Peyer's patch (tissue), 4 donors: ENCODE results near the gene SUPT5H. TPM values are rescaled to one million over a fixed set of nuclear protein-coding genes. Genes with fewer than 3 reads are reported as not detected.
A peak's percentile ranks its signal among the peaks of the same experiment; 100 is the strongest.
"Not testable (repeated sequence)": the region's sequence is repeated elsewhere in the genome, so short reads cannot be mapped to it uniquely, and the experiment has no call there.

Experiments used
- DNase-seq, 3 donors: peaks; one replicate each; pipeline ENCODE4 v3.0.0-alpha.2; 2017 to 2019
- H3K27ac ChIP-seq, 4 donors: fragments of 200-600 bp; sonication (generic); one replicate each; pipeline ENCODE4 v1.5.1; 2016 to 2019
- H3K27me3 ChIP-seq, 2 donors: fragments of 200-600 bp; sonication (generic); one replicate each; pipeline ENCODE4 v1.5.1; 2019
- H3K36me3 ChIP-seq, 3 donors: fragments of 200-600 bp; sonication (generic); one replicate each; pipeline ENCODE4 v1.5.1; 2016 to 2019
- H3K4me1 ChIP-seq, 4 donors: fragments of 200-600 bp; sonication (generic); one replicate each; pipeline ENCODE4 v1.5.1; 2016 to 2019
- H3K4me3 ChIP-seq, 4 donors: fragments of 200-600 bp; sonication (generic); 1 replicate in 3 of 4; 2 replicates in 1 of 4; pipeline ENCODE4 v1.5.1; 2016 to 2019; ENCODE audit warnings: mild to moderate bottlenecking in 1 of 4
- H3K9me3 ChIP-seq, 4 donors: fragments of 200-600 bp; sonication (generic); one replicate each; pipeline ENCODE4 v1.5.1; 2016 to 2019; ENCODE audit warnings: mild to moderate bottlenecking in 1 of 4
- CTCF ChIP-seq, 6 experiments: fragments of 450-650 bp in 4 of 6; fragments of 200-600 bp in 2 of 6; sonication (generic) in 1 of 6; IDR thresholded peaks; one replicate each; pipeline ENCODE4 v1.5.1; 2017 to 2019; ENCODE audit warnings: antibody characterized with exemption in 6 of 6, mild to moderate bottlenecking in 3 of 6, moderate library complexity in 1 of 6
- POLR2A ChIP-seq, 2 donors: fragments of 450-650 bp; IDR thresholded peaks; one replicate each; pipeline ENCODE4 v1.5.1; 2017; ENCODE audit warnings: antibody characterized with exemption in 2 of 2, mild to moderate bottlenecking in 2 of 2, moderate library complexity in 2 of 2
- total RNA-seq, 4 donors: library from RNA; depleted of rRNA; stranded (reverse); fragments of >200 nt; gene quantifications; one replicate each; pipeline ENCODE4 v1.1.0, GENCODE V29; 2016

Gene SUPT5H
- total RNA-seq, 4 donors from 2014 or later = 98.4 to 173 (median 160) TPM

DNA sequence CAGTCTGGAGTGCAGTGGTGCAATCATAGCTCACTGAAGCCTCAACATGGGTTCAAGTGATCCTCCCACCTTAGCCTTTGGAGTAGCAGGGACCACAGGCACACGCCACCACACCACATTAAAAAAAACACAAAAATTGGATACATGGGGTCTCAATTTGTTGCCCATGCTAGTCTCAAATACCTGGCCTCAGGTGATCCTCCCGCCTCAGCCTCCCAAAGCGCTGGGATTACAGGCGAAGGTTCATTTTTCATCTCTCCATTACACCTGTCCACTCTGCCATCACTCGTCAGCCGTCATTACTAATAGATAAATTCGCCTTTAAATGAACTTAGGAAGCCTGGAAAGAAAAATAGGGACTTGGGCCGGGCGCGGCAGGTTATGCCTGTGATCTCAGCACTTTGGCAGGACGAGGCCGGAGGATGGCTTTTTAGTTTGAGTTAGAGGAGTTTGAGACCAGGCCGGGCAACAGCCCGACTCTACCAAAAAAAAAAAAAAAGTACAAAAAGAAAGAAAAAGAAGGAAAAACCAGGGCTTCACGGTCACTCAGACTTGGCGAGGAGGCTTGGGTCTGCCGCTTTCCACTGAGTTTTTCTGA, 685 bp upstream of the SUPT5H start:
- no peak for DNase-seq
- Histone ChIP-seq H3K9me3 (no peaks in the 10 kb centered on the region), H3K4me3 (peak overlapping the region; percentile 86 to 95 (median 90)), H3K27me3 (no peaks in the 10 kb centered on the region), H3K36me3 (no peaks in the 10 kb centered on the region), H3K4me1 (peaks cover 0 to 45% (median 19%) of the 10 kb centered on the region in 4 donors), H3K27ac (peak overlapping the region; percentile 86 to 95 (median 90))
- TF ChIP-seq CTCF (IDR thresholded peaks at IDR 0.05) (no peak), POLR2A (IDR thresholded peaks at IDR 0.05) (no peak)

DNA sequence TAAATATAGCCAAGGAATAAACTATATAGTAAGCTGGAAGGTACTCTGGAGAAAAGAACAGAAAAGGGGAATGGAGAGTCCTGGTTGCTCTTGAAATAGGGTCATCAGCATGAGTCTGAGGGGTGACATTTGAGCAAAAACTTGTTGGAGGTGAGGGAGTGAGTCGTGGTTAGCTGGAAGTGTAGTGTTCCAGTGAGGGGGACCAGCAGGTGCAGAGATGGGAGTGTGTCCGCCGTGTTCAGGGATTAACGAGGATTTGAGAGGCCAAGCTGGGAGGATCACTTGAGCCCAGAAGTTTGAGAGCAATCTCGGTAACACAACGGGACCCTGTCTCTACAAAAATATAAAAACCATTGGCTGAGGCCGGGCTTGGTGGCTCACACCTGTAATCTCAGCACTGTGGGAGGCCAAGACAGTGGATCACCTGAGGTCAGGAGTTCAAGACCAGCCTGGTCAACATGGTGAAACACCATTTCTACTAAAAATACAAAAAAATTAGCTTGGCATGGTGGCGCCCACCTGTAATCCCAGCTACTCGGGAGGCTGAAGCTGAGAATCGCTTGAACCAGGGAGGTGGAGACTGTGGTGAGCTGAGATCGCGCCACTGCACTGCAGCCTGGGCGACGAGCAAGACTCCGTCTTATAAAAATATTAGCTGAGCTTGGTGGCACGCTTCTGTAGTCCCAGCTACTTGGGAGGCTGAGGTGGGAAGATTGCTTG, 1.1 kb downstream of the SUPT5H start:
- Histone ChIP-seq H3K4me3 (peak overlapping the region; percentile 86 to 95 (median 90)), H3K27ac (peak overlapping the region in 3 of 4 donors; percentile 90 to 95 (median 91)), H3K4me1 (peaks cover 0 to 35% (median 21%) of the 10 kb centered on the region in 4 donors), H3K9me3 (no peaks in the 10 kb centered on the region), H3K27me3 (no peaks in the 10 kb centered on the region), H3K36me3 (no peaks in the 10 kb centered on the region)
- DNase-seq = no peak
- TF ChIP-seq POLR2A (IDR thresholded peaks at IDR 0.05) (no peak), CTCF (IDR thresholded peaks at IDR 0.05) (no peak)

- peak overlapping the region in 1 of 4 donors; percentile 13 for H3K4me3 ChIP-seq
- DNase-seq = peak in 2 of 3 donors; percentile 60 to 77
- TF ChIP-seq CTCF (IDR thresholded peaks at IDR 0.05) (no peak), POLR2A (IDR thresholded peaks at IDR 0.05) (no peak)
- peaks cover 0 to 7% (median 0%) of the 10 kb centered on the region in 3 donors for H3K36me3 ChIP-seq
- H3K27me3 ChIP-seq = no peaks in the 10 kb centered on the region
- peaks cover 0 to 35% (median 21%) of the 10 kb centered on the region in 4 donors for H3K4me1 ChIP-seq
- peak overlapping the region in 1 of 4 donors; percentile 33 for H3K27ac ChIP-seq
- H3K9me3 ChIP-seq = no peaks in the 10 kb centered on the region
These were observed 2.9 kb downstream of the SUPT5H start for GRCh38 chr19:39448271-39448670.

DNA sequence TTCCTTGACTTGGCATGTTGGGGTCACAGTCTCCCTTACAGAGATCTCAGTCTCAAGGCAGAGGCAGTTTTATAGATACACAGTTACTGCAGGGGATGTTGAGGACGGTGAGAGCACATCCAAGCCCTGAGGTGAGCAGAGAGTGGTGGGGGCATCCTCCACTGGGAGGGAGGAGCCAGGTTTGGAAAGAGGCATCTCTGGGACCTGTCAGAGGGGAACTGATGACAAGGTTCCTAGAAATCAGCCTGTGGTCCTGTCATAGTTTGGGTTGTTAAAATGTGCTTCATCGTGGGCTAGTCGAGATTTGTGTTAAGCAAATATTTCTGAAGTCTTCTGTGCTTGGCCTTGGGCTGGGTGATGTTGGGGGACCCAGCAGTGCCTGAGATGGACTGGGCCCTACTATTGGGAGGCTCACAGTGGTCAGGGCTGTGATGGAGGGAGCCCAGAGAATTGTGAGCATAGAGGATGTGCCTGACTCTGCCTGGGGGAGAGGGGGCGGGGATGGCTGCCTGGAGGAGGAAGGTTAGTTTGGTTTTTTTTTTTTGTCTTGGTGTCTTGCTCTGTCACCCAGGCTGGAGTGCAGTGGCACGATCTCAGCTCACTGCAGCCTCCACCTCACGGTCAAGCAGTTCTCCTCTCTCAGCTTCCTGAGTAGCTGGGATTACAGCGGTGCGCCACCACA, 3.9 kb downstream of the SUPT5H start:
- Histone ChIP-seq H3K27me3 (no peaks in the 10 kb centered on the region), H3K4me1 (peaks cover 0 to 33% (median 20%) of the 10 kb centered on the region in 4 donors), H3K4me3 (no peak overlapping the region), H3K9me3 (no peaks in the 10 kb centered on the region), H3K27ac (peak overlapping the region in 1 of 4 donors; percentile 6), H3K36me3 (peaks cover 0 to 17% (median 0%) of the 10 kb centered on the region in 3 donors)
- TF ChIP-seq CTCF (IDR thresholded peaks at IDR 0.05) (no peak), POLR2A (IDR thresholded peaks at IDR 0.05) (no peak)
- no peak for DNase-seq

DNA sequence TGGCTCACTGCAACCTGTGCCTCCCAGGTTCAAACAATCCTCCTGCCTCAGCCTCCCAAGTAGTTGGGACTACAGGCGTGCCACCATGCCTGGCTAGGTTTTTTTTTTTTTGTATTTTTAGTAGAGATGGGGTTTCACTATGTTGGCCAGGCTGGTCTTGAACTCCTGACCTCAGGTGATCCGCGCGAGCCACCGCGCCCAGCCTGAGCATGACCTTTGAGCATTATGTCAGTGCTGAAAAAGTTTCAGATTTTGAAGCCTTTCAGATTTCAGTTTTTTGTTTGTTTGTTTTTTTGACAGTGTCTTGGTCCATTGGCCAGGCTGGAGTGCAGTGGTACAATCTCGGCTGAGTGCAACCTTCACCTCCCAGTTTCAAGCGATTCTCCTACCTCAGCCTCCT, 5.9 kb downstream of the SUPT5H start:
- not testable (repeated sequence) for H3K4me3 ChIP-seq, H3K27ac ChIP-seq, H3K9me3 ChIP-seq, DNase-seq, H3K27me3 ChIP-seq
- H3K36me3 ChIP-seq = peaks cover 0 to 29% (median 0%) of the 10 kb centered on the region in 3 donors
- peaks cover 0 to 25% (median 16%) of the 10 kb centered on the region in 4 donors for H3K4me1 ChIP-seq

DNA sequence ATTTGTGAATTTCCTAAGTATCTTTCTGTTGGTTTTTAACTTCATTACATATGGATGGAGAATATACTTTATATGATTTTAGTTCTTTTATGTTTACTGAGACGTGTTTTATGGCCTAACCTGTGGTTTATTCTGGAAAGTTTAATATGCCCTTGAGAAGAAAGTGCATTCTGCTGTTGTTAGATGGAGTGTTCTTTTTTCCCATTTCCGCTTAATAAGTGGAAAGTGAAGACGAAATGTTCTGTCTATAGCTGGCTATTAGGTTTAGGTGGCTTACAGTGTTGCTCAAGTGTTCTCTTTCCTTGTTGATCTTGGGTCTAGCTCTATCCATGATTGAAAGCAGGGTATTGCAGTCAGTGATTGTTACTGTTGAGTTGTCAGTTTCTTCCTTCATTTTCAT, 18.0 kb downstream of the SUPT5H start:
- Histone ChIP-seq H3K4me3 (no peak overlapping the region), H3K36me3 (peaks cover 0 to 86% (median 0%) of the 10 kb centered on the region in 3 donors), H3K4me1 (no peaks in the 10 kb centered on the region), H3K27me3 (no peaks in the 10 kb centered on the region), H3K9me3 (no peaks in the 10 kb centered on the region), H3K27ac (no peak overlapping the region)
- DNase-seq = no peak
- TF ChIP-seq POLR2A (IDR thresholded peaks at IDR 0.05) = no peak
- no peak for TF ChIP-seq CTCF (IDR thresholded peaks at IDR 0.05)
